Neutrophil (primary cell): ENCODE measurements around the gene FOXO3B.
"Not testable (repeated sequence)": the region's sequence is repeated elsewhere in the genome, so short reads cannot be mapped to it uniquely, and the experiment has no call there.

Source experiments
- H3K27ac ChIP-seq: fragments of 200-600 bp; sonication (generic); 2 replicates; pipeline ENCODE4 v1.5.1; 2016; ENCODE audit warnings: mild to moderate bottlenecking, moderate library complexity
- H3K27me3 ChIP-seq: fragments of 200-600 bp; sonication (generic); 2 replicates; pipeline ENCODE4 v1.6.0; 2016; ENCODE audit warnings: mild to moderate bottlenecking
- H3K36me3 ChIP-seq: fragments of 200-600 bp; sonication (generic); 2 replicates; pipeline ENCODE4 v1.5.1; 2017
- H3K4me1 ChIP-seq, 2 experiments: fragments of 200-600 bp in 1 of 2; sonication (generic) in 1 of 2; 1 replicate in 1 of 2; 2 replicates in 1 of 2; pipeline versions ENCODE4 v1.5.1 to v1.6.1; 2013 to 2016; ENCODE audit warnings: low read depth in 1 of 2, low read length in 1 of 2, mild to moderate bottlenecking in 1 of 2, moderate library complexity in 1 of 2; ENCODE audit not compliant: control insufficient read depth in 1 of 2, insufficient read depth in 1 of 2
- H3K4me3 ChIP-seq, 2 experiments: fragments of 200-600 bp in 1 of 2; sonication (generic) in 1 of 2; 1 replicate in 1 of 2; 2 replicates in 1 of 2; pipeline ENCODE4 v1.5.1; 2013 to 2016; ENCODE audit warnings: low read depth in 1 of 2, low read length in 1 of 2, mild to moderate bottlenecking in 1 of 2, moderate library complexity in 1 of 2
- H3K9me3 ChIP-seq: fragments of 200-600 bp; sonication (generic); 2 replicates; pipeline ENCODE4 v1.5.1; 2016

FOXO3B gene

GRCh38 chr17:18677381-18677780 lies 4.7 kb downstream of the FOXO3B start:
- H3K27me3 ChIP-seq, H3K4me3 ChIP-seq, H3K9me3 ChIP-seq, H3K27ac ChIP-seq, H3K36me3 ChIP-seq, H3K4me1 ChIP-seq: not testable (repeated sequence)

- not testable (repeated sequence) for H3K9me3 ChIP-seq, H3K36me3 ChIP-seq, H3K4me1 ChIP-seq, H3K4me3 ChIP-seq, H3K27me3 ChIP-seq, H3K27ac ChIP-seq
Measured at GRCh38 chr17:18676928-18677327, 5.2 kb downstream of the FOXO3B start.

- not testable (repeated sequence) for H3K27me3 ChIP-seq, H3K36me3 ChIP-seq, H3K27ac ChIP-seq, H3K9me3 ChIP-seq, H3K4me1 ChIP-seq, H3K4me3 ChIP-seq
Measured at GRCh38 chr17:18672395-18673227, 9.5 kb downstream of the FOXO3B start.

- not testable (repeated sequence) for H3K36me3 ChIP-seq, H3K9me3 ChIP-seq, H3K27ac ChIP-seq, H3K27me3 ChIP-seq, H3K4me1 ChIP-seq, H3K4me3 ChIP-seq
Measured at GRCh38 chr17:18668625-18669024, 13.5 kb downstream of the FOXO3B start.

GRCh38 chr17:18667535-18667934 lies 14.6 kb downstream of the FOXO3B start:
- H3K9me3 ChIP-seq = not testable (repeated sequence)

GRCh38 chr17:18666326-18666725 lies 15.8 kb downstream of the FOXO3B start:
- H3K4me1 ChIP-seq, H3K4me3 ChIP-seq, H3K27me3 ChIP-seq, H3K36me3 ChIP-seq, H3K27ac ChIP-seq, H3K9me3 ChIP-seq: not testable (repeated sequence)

More at GRCh38 chr17:18667535-18667934, 14.6 kb downstream of the FOXO3B start:
- H3K4me3 ChIP-seq, H3K36me3 ChIP-seq, H3K27ac ChIP-seq, H3K27me3 ChIP-seq, H3K4me1 ChIP-seq: not testable (repeated sequence)

- H3K27ac ChIP-seq, H3K27me3 ChIP-seq, H3K4me3 ChIP-seq, H3K9me3 ChIP-seq, H3K4me1 ChIP-seq, H3K36me3 ChIP-seq: not testable (repeated sequence)
Measured at GRCh38 chr17:18661924-18662624, 20.0 kb downstream of the FOXO3B start.

- H3K4me1 ChIP-seq, H3K9me3 ChIP-seq, H3K27ac ChIP-seq, H3K4me3 ChIP-seq, H3K36me3 ChIP-seq: not testable (repeated sequence)
- peaks cover 15% of the 10 kb centered on the region for H3K27me3 ChIP-seq
Measured at GRCh38 chr17:18650094-18650493, 32.0 kb downstream of the FOXO3B start.

- H3K36me3 ChIP-seq, H3K27ac ChIP-seq, H3K4me3 ChIP-seq, H3K4me1 ChIP-seq, H3K9me3 ChIP-seq, H3K27me3 ChIP-seq: not testable (repeated sequence)
Measured at GRCh38 chr17:18644291-18644690, 37.8 kb downstream of the FOXO3B start, which contains the start of gene TBC1D28. Gene TBC1D28 (minus strand): TSS chr17:18644391. CDS start chr17:18641352, 3,039 bp downstream.

GRCh38 chr17:18643124-18643523 lies 39.0 kb downstream of the FOXO3B start:
- H3K27ac ChIP-seq, H3K4me3 ChIP-seq, H3K27me3 ChIP-seq, H3K36me3 ChIP-seq, H3K4me1 ChIP-seq, H3K9me3 ChIP-seq: not testable (repeated sequence)

- not testable (repeated sequence) for H3K9me3 ChIP-seq, H3K4me3 ChIP-seq, H3K27ac ChIP-seq, H3K36me3 ChIP-seq, H3K4me1 ChIP-seq
- peaks cover 33% of the 10 kb centered on the region for H3K27me3 ChIP-seq
Measured at GRCh38 chr17:18638357-18638756, 43.8 kb downstream of the FOXO3B start.

- not testable (repeated sequence) for H3K4me3 ChIP-seq
Measured at GRCh38 chr17:18636237-18636636, 45.9 kb downstream of the FOXO3B start.

GRCh38 chr17:18635773-18636172 lies 46.3 kb downstream of the FOXO3B start:
- not testable (repeated sequence) for H3K27ac ChIP-seq, H3K4me1 ChIP-seq, H3K9me3 ChIP-seq, H3K36me3 ChIP-seq, H3K4me3 ChIP-seq
- peaks cover 49% of the 10 kb centered on the region for H3K27me3 ChIP-seq

More at GRCh38 chr17:18636237-18636636, 45.9 kb downstream of the FOXO3B start:
- H3K27me3 ChIP-seq = peaks cover 49% of the 10 kb centered on the region
- not testable (repeated sequence) for H3K36me3 ChIP-seq, H3K9me3 ChIP-seq, H3K27ac ChIP-seq, H3K4me1 ChIP-seq
